HG02870 (cell line): ENCODE measurements around the gene RERE.

ENCODE experiments used
- ATAC-seq: cut with Tn5 transposase; IDR thresholded peaks from one replicate; pipeline ENCODE4 v1.9.1; 2021; ENCODE audit warnings: mild to moderate bottlenecking, moderate library complexity; ENCODE audit not compliant: unreplicated experiment

Gene RERE

DNA sequence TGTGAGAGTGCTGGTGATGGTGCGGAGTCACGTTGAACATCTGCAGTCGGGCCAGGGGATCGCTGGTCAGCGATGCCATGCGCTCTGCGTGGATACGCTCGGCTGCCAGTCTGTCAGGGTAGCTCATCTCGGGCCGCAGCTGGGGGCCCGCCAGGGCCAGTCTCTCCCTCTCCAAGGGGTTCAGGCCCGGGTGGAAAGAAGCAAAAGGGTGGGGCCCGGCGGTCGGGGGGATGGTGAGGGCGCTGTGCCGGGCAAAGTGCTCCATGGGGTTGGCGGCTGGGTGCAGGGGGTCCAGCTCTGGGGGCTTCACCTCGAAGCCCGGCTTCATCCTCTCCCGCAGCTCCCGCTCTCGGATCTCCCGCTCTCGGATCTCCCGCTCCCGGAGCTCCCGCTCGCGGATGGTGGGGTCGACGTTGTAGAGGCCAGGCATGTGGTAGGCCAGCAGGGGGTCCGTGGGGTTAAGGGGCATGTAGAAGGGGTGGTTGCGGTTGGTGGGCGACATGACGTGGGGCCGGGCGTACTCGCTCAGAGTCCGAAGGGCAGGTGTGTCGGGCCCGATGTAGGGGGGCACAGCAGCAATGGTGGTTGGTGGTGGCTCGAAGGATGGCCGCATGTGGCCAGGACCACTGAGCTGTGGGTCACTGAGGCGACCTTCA is 459.1 kb downstream of the RERE start:
- ATAC-seq: no peak

- no peak for ATAC-seq
These were observed 459.9 kb downstream of the RERE start for GRCh38 chr1:8357329-8358101.

DNA sequence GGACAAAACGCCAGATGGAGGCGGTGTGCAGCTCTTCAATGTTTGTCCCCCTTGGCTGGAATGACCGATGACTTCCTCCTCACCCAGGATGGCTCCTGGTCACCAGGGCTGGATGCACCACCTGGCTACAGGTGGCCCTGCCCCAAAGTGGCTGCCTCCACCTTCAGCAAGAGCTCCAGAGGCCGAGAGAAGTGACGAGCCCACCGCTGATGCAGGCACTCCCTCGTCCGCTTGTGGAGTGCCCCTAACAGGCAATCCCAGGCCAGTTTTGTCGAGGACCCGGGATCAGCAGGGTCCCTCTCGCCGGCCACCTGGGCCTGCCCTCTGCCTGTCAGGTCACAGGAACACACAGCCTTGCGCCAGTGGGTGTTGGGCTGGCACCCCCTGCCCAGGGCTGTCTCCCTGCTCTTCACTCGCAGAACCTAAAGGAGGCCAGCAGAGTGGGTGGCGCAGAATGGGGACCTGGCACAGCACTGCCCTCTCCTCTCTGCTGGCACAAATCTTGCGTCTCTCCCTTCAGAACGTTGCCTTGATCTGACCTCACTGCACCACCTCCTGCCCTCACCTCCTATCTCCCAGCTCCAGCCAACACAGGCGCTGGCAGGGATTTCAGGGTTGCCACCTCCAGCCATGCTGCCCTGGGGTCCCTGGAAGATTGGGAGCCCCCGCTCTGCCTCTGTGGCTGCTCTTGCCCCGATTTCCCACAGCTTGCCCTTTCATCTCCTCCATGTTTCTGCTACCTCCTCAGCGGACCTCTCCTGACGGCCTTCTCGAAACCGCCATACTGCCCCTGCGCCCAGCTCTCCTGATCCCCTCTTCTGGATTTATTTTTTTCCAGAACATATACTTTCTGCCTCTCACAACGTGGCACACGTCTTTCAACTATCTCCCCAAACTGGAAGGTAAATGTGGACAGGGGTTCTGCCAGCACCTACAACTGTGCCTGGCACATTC is 460.9 kb downstream of the RERE start:
- ATAC-seq: no peak

DNA sequence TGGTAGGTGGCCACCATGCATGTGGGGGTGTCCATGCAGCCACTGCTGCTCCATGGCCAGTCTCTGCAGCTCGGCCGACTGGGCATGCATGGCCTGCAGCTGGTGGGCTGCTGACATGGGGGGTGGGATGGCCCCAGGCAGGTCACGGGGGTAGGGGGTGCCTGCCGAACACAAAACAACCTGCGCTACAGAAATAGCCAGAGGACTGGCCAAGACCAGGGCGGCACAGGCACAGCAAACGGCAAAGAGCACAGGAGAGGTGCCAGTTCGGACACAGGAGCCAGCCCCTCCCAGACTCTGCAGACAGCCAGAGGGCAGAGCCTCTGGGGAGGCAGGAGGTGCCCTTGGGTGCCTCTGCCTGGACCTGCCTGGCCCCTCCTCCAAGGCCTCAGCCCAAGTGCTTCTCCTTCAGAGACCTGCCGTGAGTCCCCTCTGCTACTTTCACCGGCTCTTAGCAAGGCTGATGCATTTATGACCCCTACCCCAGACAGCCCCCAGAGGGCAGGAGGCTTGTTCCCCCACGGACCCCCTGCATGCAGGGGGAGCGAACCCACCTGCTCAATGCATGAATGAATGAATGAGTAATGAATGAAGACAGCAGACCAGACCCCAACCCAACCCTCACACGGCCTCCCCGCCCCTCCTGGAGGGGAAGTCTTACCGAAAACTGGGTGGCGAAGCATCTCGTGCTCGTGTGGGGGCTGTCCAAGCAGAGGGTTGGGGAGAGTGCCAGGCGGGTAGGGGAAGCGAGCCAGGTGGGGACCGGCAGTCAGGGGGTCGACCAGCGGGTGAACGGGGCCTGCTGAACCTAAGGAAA is 461.8 kb downstream of the RERE start:
- ATAC-seq: no peak

DNA sequence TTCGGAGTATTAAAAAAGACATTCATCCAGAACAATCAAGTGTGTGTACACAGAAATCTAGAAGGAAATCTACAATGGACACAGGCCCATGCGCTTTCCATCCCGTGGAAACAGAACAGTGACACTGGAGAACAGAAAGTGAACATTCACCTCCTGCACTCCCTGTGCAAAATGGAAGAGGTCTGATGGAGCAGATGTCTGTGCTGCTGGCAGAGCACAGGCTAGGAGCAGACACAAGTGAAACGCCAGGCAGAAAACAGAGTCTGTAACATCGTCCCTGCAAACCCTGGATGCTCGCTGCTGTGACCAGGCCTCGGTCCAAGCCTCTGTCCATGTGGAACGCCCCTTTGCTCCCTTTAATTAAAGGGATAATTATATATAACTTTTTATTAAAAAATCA is 463.4 kb downstream of the RERE start:
- no peak for ATAC-seq

DNA sequence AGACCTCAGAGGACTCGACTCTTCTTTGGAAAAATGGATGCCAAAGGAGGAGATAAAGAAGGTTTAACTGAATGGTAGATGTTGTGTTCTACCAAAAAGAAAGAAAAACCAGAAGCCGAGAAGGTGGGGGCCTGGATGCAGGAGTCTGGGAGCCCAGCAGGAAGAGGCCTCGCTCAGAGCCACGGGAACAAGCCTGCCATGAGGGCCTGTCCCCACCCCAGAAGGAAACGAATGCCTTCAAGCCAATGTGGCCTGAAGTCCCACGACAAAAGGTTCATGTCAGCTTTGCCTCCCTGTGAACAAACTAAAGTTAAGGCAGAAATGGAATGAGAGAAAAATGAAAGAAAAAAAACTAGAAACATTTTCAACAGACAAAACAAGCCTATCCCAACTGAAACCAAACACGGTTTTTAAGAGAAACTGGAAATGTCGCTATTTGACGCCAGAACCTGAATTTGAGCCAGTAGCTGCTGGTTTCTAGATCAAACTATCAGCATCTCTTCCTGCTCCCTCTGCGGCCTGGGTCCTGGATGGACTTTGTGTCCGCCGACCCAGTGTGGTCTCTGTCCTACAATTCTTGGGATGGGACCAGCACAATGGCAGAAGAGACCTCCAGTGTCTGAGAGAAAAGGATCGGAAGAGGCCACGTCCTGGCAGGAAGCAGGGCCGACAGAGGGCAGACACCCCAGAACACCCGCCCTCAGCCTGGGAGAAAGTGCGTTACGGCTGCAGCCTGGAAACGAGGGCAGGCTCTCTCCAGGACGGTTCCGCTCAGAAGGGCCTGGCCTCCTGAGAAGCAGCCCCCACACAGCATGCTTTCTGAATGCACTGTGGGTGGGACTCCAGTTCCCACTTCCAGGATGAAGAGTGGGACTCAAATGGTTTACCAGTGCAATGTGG is 464.3 kb downstream of the RERE start:
- no peak for ATAC-seq

DNA sequence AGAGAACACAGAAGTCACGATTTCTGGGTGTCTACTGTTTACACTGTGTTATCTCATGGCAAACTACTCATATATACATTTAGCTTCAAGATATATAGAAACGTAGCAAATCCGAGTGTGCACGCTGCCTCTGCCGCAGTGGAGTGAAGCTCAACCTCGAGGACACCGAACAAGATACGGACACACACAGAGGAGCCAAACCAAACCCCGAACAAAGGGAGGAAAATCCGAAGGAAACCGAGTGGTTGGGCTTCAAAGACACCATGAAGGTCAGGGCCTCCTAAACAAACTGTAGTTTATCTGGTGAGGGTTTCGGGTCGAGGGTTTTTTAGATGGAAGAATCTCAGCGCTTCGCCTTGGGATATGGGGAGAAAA is 465.0 kb downstream of the RERE start:
- no peak for ATAC-seq

GRCh38 chr1:8351693-8352470 is 465.6 kb downstream of the RERE start:
- ATAC-seq: no peak

- ATAC-seq: no peak
These were observed 466.3 kb downstream of the RERE start for GRCh38 chr1:8350914-8351684.

DNA sequence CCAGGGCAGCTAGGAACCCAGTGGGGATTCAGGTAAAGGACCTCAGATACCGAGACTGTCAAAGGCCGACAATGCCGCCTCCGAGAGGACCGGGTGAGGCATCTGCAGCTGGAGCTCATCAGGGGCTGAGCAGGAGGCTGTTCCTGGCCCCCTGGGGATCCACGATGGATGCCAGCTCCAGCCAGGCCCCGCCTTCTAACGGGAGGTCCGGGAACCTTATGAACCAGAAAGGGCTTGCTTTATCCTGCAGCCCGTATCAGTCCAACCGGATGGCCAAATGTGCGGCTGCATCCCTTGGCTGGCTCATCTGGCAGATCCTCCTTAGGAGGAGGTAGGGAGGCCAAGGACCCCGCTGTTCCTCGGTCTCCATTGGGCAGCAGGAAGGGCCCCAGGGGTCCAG is 467.5 kb downstream of the RERE start:
- no peak for ATAC-seq

- ATAC-seq: no peak
These were observed 468.0 kb downstream of the RERE start for GRCh38 chr1:8349473-8349865.

DNA sequence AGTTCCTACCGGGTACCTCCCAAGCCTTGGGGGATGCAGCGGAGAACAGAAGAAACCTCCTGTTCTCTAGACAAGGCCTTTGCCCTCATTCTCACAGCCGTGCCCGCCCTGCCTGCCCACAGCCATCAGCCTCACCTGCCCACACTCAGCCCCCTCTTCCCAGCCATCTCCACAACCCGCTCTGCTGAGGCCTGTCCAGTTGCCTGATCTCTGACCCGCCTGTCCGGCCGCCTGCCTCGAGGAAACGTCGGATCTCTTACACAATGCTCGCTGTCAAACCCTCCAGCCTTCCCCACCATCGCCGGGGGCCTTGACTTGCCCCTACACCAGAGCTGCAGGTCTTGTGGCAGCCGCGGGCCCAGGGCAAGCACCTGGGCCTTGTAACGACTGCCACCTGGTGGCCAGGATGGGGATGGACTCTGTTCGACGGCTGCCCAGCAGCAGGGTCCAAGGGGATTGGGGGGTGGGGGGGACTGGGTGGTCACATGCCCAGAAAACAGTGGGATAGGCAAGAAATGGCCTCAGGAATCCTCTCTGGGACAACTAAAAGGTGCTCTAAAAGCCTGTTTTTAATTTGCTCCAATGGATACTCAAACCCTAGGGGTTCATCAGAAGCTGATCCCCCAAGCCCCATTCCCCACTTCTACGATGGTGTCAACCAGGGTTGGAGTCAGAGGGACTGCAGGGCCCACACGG is 468.5 kb downstream of the RERE start:
- ATAC-seq: no peak

GRCh38 chr1:8348047-8348776 is 469.2 kb downstream of the RERE start:
- no peak for ATAC-seq

DNA sequence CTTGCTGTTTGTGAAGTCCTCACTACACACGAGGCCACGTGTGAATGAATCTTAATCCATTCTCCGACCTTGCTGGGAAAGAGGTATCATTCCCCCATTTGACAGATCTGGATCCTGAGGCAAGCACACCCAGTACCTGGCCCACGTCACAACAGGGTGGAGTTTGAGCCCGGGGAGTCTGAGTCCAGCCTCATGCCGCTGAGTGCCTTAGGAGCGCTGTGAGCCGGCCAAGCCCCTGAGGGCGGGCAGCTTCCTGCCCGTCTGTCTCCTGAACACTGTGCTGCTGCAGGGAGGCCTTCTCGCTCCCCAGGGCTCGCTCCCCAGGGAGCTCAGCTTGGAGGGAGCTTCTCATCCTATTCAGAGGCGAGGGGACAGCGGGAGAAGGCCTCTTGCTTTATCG is 469.8 kb downstream of the RERE start:
- ATAC-seq: no peak

- no peak for ATAC-seq
These were observed 471.6 kb downstream of the RERE start for GRCh38 chr1:8345621-8346415.

GRCh38 chr1:8344893-8345507 is 472.4 kb downstream of the RERE start:
- ATAC-seq: no peak
